ENCODE data around the gene OTUB1.

OTUB1 gene

DNA sequence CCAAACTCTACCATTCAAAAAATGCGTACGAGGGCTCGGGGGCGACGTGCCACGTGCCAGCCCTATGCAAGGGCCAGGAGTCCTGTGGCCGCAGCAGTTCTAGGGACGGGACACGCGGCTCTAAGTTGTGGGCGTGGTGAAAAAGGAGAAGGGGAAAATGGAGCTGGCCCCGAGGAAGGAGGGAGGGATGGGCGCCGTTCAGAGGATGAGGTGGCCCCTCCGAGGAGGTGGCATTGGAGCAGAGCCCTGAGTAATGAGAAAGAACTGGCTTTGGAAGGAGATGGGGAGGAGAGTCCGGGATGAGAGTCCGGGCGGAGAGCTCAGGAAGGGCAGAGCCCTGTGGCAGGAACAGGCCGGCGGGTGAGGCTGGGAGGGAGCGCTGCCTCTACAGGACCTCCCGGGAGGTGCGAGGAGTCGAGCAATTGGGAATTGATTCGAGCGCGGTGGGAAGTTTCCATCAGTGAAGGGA lies 21.0 kb downstream of the OTUB1 start:
- no peak for DNase-seq (ENCODE audit: low spot score)

DNA sequence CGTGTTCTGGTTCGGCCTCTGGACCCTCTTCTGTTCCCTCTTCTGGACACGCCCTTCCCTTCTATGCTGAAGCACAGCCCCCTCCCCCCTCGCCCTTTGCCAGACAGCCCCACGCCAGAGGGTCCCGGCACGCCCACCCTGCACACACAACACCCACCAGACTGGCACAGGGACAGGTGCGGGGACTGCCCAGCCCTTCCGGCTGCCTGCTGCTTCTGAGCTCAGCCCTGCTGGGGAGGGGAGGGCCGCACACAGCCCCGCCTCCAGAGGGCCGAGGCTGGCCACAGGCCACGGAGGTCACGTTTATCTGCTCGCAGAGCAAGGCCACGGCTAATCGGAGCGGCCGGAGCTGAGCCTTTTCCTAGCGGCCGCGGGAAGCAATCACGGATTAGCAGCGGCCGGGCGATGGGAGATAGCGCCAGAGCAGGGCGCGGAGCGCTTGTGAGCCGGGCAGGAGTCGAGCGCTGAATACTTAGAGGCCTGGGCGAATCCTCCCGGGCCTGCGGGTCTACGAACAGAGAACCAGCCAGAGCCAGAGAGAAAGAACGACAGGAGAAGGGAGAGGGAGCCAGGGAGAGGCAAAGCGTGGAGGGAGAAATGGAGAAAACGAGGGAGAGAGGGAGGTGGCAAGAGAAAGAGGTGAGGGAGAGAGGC lies 21.5 kb downstream of the OTUB1 start:
- DNase-seq (ENCODE audit: low spot score) = no peak

GRCh38 chr11:64008283-64008913 lies 22.2 kb downstream of the OTUB1 start:
- no peak for DNase-seq (ENCODE audit: low spot score)

- no peak for DNase-seq (ENCODE audit: low spot score)
These were observed 22.8 kb downstream of the OTUB1 start for GRCh38 chr11:64008914-64009633.

GRCh38 chr11:64009710-64010109 lies 23.5 kb downstream of the OTUB1 start:
- no peak for DNase-seq (ENCODE audit: low spot score)

GRCh38 chr11:64010783-64011182 lies 24.5 kb downstream of the OTUB1 start:
- DNase-seq (ENCODE audit: low spot score) = no peak

GRCh38 chr11:64011371-64011770 lies 25.1 kb downstream of the OTUB1 start:
- DNase-seq (ENCODE audit: low spot score) = no peak

DNA sequence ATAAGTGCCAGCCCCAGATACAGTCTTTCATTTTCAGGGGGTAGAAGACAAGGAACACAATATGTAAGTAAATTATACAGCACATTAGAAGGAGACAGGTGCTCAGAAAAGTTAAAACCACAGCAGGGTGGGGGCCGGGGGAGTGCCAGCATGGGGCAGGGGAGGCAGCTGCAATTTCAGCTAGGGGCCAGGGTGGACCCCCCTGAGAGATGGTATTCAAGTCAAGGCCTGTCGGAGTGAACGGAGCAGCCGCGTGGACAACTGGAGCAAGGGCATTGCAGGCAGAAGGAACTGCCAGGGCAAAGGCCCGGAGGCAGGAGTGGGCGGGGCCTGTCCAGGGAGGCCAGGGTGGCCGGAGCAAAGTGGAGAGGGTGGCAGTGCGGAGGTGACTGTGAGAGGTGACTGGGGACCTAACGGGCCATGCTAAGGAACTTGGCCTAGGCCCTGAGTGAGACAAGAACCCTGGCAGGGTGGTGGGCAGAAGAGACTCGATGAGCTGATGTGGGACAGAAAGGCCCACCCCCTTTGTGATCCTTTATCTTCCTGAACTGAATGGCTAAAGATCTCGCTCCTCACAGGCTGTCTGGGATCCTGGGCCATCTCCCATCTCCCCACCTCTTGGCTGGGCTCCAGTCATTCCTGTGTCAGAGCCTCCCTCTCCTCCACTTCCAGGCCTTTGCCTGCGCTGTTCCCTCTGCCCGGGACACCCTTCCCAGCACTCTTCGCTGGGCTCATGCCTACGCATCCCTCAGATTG lies 27.1 kb downstream of the OTUB1 start:
- no peak for DNase-seq (ENCODE audit: low spot score)

- DNase-seq (ENCODE audit: low spot score) = no peak
These were observed 28.1 kb downstream of the OTUB1 start for GRCh38 chr11:64014356-64014755.

GRCh38 chr11:64015510-64015909 lies 29.3 kb downstream of the OTUB1 start:
- no peak for DNase-seq (ENCODE audit: low spot score)

DNA sequence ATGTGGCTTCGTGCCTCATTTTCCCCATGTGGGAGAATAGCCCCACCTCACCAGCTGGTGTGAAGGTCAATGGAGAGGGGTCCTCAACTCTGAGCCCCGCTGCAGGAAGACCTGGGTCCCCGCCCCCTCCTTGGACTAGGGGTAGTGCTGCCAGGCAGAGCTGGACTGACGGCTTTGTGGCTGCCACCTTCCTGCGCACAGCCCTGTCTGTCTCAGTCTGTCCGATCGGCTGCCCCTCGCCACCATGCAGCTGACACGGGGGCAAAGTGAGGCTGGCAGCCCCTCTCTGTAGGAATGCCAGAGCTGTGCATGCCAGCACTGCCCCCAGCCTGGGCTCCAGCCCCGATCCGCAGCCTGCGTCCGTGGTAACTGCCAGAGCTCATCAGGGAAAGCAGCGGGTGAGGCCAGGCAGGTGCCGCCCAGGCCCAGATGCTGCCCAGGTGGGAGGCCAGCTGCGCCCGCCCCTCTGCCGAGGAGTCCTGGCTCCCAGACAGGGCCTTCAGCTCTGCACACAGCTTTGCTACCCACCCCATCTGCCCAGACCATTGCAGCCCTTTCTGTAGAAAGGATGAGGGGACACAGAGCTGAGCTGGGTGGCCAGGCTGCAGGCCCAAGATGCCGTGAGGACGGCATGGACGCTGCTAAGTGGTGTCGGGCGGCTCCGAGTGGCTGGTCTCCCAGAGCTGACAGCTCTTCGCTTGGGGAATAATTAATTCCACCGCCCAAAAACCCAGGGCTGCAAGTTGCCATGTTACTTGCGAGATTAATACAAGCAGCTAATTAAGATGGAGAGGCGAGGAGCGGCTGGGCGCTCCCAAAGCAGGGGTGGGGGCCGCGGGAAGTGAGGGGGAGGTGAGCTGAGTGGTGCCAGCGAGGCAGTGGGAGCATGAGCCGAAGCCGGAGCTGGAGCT lies 30.0 kb downstream of the OTUB1 start:
- DNase-seq (ENCODE audit: low spot score) = no peak

- no peak for DNase-seq (ENCODE audit: low spot score)
These were observed 31.6 kb downstream of the OTUB1 start for GRCh38 chr11:64017945-64018224.

DNA sequence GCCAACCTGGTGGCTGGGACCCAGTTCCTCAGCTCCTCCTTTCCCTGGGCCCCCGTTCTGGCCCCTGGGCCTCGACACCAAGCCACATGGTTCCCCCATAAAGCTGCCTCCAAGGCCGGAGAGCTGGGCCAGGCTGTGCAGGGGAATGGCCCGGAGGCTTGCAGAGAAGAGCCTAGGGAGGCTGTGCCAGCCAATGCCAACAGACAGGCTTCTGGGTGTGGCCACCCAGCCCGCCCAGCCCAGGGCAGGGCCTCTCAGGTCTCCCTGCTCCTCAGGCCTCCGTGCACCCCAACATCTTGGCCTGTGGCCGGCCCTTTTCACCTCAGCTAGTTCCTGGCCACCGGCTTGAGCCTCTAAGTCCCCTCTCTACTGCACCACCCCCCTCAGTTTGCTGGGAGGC lies 32.1 kb downstream of the OTUB1 start:
- DNase-seq (ENCODE audit: low spot score) = no peak

DNA sequence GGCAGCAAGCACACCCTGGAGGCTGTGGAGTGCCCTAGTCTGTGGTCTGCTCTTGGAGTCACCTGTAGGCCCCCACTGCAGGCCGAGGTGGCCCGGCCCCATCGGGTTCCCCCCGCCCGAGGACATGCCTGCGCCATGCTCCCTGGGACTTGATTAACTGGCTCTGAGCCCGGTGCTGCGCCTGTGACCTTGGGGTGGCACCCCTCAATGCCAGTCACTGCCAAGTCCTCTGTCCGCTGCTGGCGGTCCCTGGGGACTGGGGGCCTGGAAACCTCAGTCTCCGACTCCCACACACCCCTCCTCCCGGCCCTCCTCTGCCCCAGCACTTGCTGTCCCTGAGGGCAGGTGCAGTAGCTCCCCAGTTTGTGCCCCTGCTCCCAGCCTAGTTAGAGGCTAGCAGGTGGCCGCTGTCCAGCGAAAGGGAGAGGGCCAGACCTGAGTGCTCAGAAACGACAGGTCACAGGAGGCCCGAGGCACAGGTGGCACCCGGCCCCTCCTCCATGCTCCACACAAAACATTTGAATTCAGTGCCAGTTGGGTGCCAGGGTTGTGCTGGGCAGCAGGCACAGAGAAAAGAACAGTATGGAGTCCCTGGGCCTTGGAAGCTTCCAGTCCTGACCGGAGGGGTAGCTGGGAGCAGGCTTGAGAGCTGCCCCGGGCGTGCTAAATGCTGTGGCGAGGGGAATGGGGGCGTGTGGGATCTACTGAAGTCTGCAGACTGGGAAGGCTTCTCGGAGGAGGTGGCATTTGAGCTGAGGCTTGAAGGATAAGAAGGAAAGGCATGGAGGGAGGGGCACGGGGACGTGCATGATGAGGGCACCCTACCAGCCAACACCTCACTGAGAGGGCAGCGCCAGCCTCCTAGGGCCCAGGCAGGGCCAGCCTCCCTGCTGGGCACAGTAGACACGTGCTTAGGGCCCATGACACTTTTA lies 33.1 kb downstream of the OTUB1 start:
- no peak for DNase-seq (ENCODE audit: low spot score)

DNA sequence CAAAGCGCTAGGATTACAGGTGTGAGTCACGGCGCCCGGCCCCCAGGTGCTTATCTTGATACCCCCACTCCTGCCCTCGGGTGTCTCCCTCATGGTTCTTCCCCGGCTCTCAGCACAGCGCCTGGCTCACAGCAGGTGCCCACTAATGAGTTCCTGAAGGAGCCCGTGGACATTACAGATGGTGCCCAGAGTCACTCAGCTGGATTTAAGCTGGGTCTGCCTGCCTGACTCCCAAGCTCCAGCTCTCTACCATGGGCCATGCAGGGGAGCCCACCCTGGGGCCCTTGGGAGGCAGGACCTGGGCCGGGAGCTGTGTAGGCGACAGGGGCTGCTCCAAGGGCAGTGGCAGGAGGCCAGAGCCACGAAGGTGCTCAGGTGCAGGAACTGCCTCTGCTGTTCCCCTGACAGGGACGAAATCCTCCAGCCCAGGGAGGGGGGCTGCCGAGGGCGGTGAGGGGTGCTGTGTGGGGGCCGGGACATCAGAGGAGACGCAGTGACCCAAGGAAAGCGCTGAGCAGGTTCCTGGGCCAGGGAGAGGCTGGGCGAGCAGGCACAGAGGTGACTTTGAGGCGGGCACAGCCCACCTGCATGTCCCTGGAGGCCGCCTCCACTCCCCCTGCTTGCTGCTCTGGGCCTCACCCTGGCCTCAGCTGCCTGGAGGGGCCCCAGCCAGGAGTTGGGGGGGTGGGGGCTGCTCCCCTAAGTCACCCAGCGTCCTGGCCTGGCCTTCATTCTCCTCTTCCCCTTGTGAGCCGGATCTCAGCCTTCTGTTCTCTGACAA lies 34.9 kb downstream of the OTUB1 start:
- DNase-seq (ENCODE audit: low spot score) = no peak

DNA sequence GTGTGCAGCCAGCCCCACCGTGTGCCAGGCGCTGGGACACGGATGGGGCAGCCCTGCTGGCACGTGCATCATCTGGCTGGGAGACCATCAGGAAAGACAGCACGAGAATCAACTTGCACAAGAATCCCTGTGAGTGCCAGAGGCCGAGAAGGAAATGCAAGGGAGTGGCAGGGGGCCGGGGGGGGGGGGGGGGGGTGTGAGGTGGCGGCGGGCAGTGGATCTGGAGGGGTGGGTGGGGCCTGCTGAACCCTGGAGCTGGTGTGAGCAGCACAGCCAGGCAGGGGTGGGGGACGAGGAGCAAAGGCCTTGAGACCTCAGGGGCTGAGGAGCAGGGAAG lies 35.5 kb downstream of the OTUB1 start:
- no peak for DNase-seq (ENCODE audit: low spot score)

DNA sequence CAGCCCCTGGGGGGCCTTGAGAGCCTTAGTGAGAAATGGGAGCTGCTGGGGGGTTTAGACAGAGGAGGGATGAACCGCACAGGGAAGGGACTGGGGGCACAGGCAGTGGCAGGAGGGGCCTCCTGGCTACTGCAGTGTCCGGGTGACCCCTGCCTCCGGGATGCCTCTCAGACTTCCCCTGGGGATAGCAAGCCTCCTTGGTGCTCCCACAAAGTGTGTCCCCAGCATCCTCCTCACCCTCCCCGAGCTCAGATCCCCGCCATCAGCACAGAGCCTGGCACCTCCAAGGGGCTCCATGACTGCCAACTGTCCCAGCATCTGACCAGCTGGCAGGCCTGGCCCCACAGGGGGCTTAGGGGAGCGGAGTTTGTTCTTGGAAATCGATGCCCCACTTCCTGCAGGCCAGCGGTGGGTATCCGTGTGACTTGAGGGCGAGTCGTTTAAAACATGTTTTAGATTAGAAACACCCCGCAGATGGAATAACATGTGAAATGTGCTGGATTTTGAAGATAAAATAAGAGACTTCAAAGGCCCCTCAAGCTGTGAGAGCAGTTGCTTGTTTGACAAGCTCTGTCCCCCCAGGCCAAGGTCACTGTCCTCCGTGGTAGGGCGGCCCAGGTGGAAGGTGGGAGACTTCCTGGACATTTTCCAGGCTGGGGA lies 36.0 kb downstream of the OTUB1 start:
- DNase-seq (ENCODE audit: low spot score) = no peak

GRCh38 chr11:64023712-64024710 lies 37.8 kb downstream of the OTUB1 start:
- no peak for DNase-seq (ENCODE audit: low spot score)

Measured in CD4-positive, alpha-beta T cell treated with Interleukin-6 at 100 ng/mL for 8 hours (primary cell).